Measurements from ENCODE around the gene BICC1. TPM values are rescaled to one million over a fixed set of nuclear protein-coding genes. Genes with fewer than 3 reads are reported as not detected.

BICC1 gene
- total and polyA plus RNA-seq, 2 donors (not counting 3 experiments of a cell fraction or from before 2014, with no cell fraction given): 0.06 to 0.29 TPM

DNA sequence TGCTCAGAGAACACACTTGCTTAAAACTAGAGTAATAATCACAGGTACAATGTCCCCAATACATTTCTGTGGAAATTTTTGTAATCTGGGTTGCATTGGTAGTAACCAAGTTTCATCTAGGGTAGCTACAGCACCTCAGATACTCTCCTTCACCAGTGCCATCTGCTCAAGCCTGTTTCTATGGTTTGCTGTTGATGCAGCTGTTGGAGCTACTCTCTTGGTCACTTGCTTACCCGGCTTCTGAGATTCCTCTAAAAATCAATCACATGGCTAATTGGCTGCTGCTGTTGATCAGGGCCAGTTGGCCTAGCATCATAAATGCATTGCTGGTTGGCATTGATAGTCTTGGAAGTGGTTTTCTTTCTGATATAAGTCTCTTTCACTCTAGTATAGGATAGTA lies 220.8 kb downstream of the BICC1 start:
- Histone ChIP-seq H3K27me3 (ENCODE audit: control insufficient read depth in 2 of 2, insufficient read depth in 2 of 2, low read length in 2 of 2) (no peaks in the 10 kb centered on the region), H3K4me3 (replicated peaks in 1 of 3; ENCODE audit: insufficient read depth in 1 of 3, low read depth in 1 of 3, low read length in 3 of 3) (no peak overlapping the region), H2AFZ (ENCODE audit: low read depth, low read length) (no peak overlapping the region), H3K4me1 (ENCODE audit: control insufficient read depth, extremely low read depth, insufficient read depth, low read length) (no peaks in the 10 kb centered on the region), H3K27ac (ENCODE audit: insufficient read depth, low read depth, low read length) (no peak overlapping the region), H4K20me1 (replicated peaks; ENCODE audit: control insufficient read depth, extremely low read depth, insufficient read depth, low read length) (no peaks in the 10 kb centered on the region), H3K9ac (replicated peaks; ENCODE audit: extremely low read depth, insufficient read depth, low read length) (no peak overlapping the region), H3K36me3 (ENCODE audit: control insufficient read depth in 2 of 2, extremely low read depth in 1 of 2, insufficient read depth in 2 of 2, low read length in 2 of 2) (no peaks in the 10 kb centered on the region), H3K9me3 (replicated peaks; ENCODE audit: control insufficient read depth, insufficient read depth, low read length) (no peaks in the 10 kb centered on the region), H3K4me2 (ENCODE audit: insufficient read depth, low read length) (no peak overlapping the region), H3K9me1 (replicated peaks; ENCODE audit: control insufficient read depth, extremely low read depth, insufficient read depth, low read length) (no peaks in the 10 kb centered on the region), H3K79me2 (ENCODE audit: control insufficient read depth, insufficient read depth, low read length) (no peaks in the 10 kb centered on the region)
- FAIRE-seq (no peak), DNase-seq (ENCODE audit: low read depth, low spot score) (no peak)
- TF ChIP-seq MYC (IDR thresholded peaks at IDR 0.05; ENCODE audit: low read depth, low read length) (no peak), GATA2 (IDR thresholded peaks at IDR 0.05; ENCODE audit: insufficient read depth, insufficient read length, low read depth, low read length) (no peak)
- no TSS peak for BruUV-seq (replicated peaks)
- ChIA-PET POLR2A (no interaction called here), CTCF (no interaction called here)
- dilution Hi-C loops (cut with MboI; ENCODE audit: extremely low pct_ligation_motif_present, low sequenced_read_pairs): no loop called here
- intact Hi-C loops (cut with micrococcal nuclease): no loop called here

DNA sequence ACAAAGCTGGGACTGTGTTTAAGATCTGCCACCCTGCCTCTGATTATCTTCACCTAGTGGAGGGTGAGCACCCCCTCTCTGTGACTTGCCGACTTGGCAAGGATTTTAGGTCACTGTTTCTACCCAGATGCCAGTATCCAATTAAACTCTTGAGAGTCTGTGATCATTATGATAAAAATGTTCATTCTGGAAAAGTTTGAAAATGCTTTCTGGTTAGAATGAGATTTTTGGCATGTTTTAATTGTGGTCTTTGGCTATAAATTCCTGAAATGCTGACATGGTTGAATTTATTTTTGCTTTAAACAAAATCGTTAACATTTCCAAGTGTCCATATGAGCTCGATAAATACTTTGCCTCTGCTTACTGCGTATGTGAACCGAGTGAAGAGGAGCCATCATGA lies 221.4 kb downstream of the BICC1 start:
- no peak for FAIRE-seq
- Histone ChIP-seq H3K9ac (replicated peaks; ENCODE audit: extremely low read depth, insufficient read depth, low read length) (no peak overlapping the region), H4K20me1 (replicated peaks; ENCODE audit: control insufficient read depth, extremely low read depth, insufficient read depth, low read length) (no peaks in the 10 kb centered on the region), H3K27me3 (ENCODE audit: control insufficient read depth in 2 of 2, insufficient read depth in 2 of 2, low read length in 2 of 2) (no peaks in the 10 kb centered on the region), H2AFZ (ENCODE audit: low read depth, low read length) (no peak overlapping the region), H3K9me3 (replicated peaks; ENCODE audit: control insufficient read depth, insufficient read depth, low read length) (no peaks in the 10 kb centered on the region), H3K79me2 (ENCODE audit: control insufficient read depth, insufficient read depth, low read length) (no peaks in the 10 kb centered on the region), H3K4me2 (ENCODE audit: insufficient read depth, low read length) (no peak overlapping the region), H3K9me1 (replicated peaks; ENCODE audit: control insufficient read depth, extremely low read depth, insufficient read depth, low read length) (no peaks in the 10 kb centered on the region), H3K27ac (ENCODE audit: insufficient read depth, low read depth, low read length) (no peak overlapping the region), H3K4me1 (ENCODE audit: control insufficient read depth, extremely low read depth, insufficient read depth, low read length) (no peaks in the 10 kb centered on the region), H3K4me3 (replicated peaks in 1 of 3; ENCODE audit: insufficient read depth in 1 of 3, low read depth in 1 of 3, low read length in 3 of 3) (no peak overlapping the region), H3K36me3 (ENCODE audit: control insufficient read depth in 2 of 2, extremely low read depth in 1 of 2, insufficient read depth in 2 of 2, low read length in 2 of 2) (no peaks in the 10 kb centered on the region)
- ChIA-PET CTCF (no interaction called here), POLR2A (no interaction called here)
- no TSS peak for BruUV-seq (replicated peaks)
- DNase-seq (ENCODE audit: low read depth, low spot score): no peak
- no peak for TF ChIP-seq EZH2 (IDR thresholded peaks at IDR 0.05; ENCODE audit: borderline replicate concordance, low read depth, low read length, severe bottlenecking)
- intact Hi-C loops (cut with micrococcal nuclease) (no loop called here), dilution Hi-C loops (cut with MboI; ENCODE audit: extremely low pct_ligation_motif_present, low sequenced_read_pairs) (no loop called here)
